Upper lobe of left lung (tissue), 6 donors: ENCODE results near the gene DUSP8. TPM values are rescaled to one million over a fixed set of nuclear protein-coding genes. Genes with fewer than 3 reads are reported as not detected.

Source experiments
- ATAC-seq, 2 donors: fragments of 200-7000 bp; cut with Tn5 transposase; one replicate each; pipeline ENCODE4 v1.9.1; 2022; ENCODE audit warnings: mild to moderate bottlenecking in 2 of 2, moderate library complexity in 2 of 2; ENCODE audit not compliant: low FRiP score in 2 of 2
- DNase-seq, 2 donors: peaks; one replicate each; pipeline ENCODE4 v3.0.0-alpha.2; 2019 to 2020
- H3K27ac ChIP-seq, 4 donors: fragments of 200-600 bp; sonication (generic); one replicate each; pipeline ENCODE4 v1.5.1; 2016 to 2019
- H3K27me3 ChIP-seq, 4 donors: fragments of 200-600 bp; sonication (generic); one replicate each; pipeline ENCODE4 v1.5.1; 2017 to 2019
- H3K36me3 ChIP-seq, 4 donors: fragments of 200-600 bp; sonication (generic); one replicate each; pipeline ENCODE4 v1.5.1; 2016 to 2019
- H3K4me1 ChIP-seq, 4 donors: fragments of 200-600 bp; sonication (generic); one replicate each; pipeline ENCODE4 v1.5.1; 2018 to 2019
- H3K4me3 ChIP-seq, 4 donors: fragments of 200-600 bp; sonication (generic); one replicate each; pipeline ENCODE4 v1.5.1; 2017 to 2019; ENCODE audit warnings: mild to moderate bottlenecking in 2 of 4, moderate library complexity in 1 of 4
- H3K9me3 ChIP-seq, 4 donors: fragments of 200-600 bp; sonication (generic); one replicate each; pipeline ENCODE4 v1.5.1; 2018 to 2019
- CTCF ChIP-seq, 6 experiments: fragments of 450-650 bp in 4 of 6; fragments of 200-600 bp in 2 of 6; sonication (generic) in 2 of 6; IDR thresholded peaks; one replicate each; pipeline ENCODE4 v1.5.1; 2016 to 2019; ENCODE audit warnings: antibody characterized with exemption in 6 of 6
- EP300 ChIP-seq, 4 donors: sonication (generic); formaldehyde crosslinking; IDR thresholded peaks; one replicate each; pipeline ENCODE4 v1.5.1; 2017; ENCODE audit warnings: antibody characterized with exemption in 4 of 4, control low read depth in 2 of 4
- POLR2A ChIP-seq, 4 donors: fragments of 450-650 bp; IDR thresholded peaks; one replicate each; pipeline ENCODE4 v1.5.1; 2016 to 2017; ENCODE audit warnings: antibody characterized with exemption in 4 of 4, mild to moderate bottlenecking in 2 of 4
- POLR2AphosphoS5 ChIP-seq, 2 donors: sonication (generic); formaldehyde crosslinking; IDR thresholded peaks; one replicate each; pipeline ENCODE4 v1.5.1; 2017; ENCODE audit warnings: antibody characterized with exemption in 2 of 2
- WGBS, 2 donors: methylation state at CpG; one replicate each; pipeline ENCODE4 v1.1.5; 2017 to 2018; 5-methylcytosine and 5-hydroxymethylcytosine counted together
- total RNA-seq, 6 donors: library from RNA; depleted of rRNA in 4 of 6; stranded (reverse); fragments of >200 nt in 4 of 6; gene quantifications; one replicate each; pipeline versions ENCODE4 v1.1.0 to v1.2.1, GENCODE V29; 2016 to 2021
- donor health status: DM: no; HTN: no; CAD: no; lungs with moderate emphysema.
- donor health status: DM: no; HTN: yes; CAD: no; lungs with severe emphysema.

The DUSP8 gene
- total RNA-seq, 6 donors from 2014 or later, result 5.2 to 19.3 (median 13.5) TPM

GRCh38 chr11:1556278-1556902 lies 15.7 kb downstream of the DUSP8 start:
- peaks cover 0 to 20% (median 10%) of the 10 kb centered on the region in 4 donors for H3K36me3 ChIP-seq
- TF ChIP-seq EP300 (IDR thresholded peaks at IDR 0.05), result no peak
- no peak for TF ChIP-seq CTCF (IDR thresholded peaks at IDR 0.05)
- no peak for TF ChIP-seq POLR2AphosphoS5 (IDR thresholded peaks at IDR 0.05)
- TF ChIP-seq POLR2A (IDR thresholded peaks at IDR 0.05), result no peak
- no peak overlapping the region for H3K27ac ChIP-seq
- no peak overlapping the region for H3K4me3 ChIP-seq
- 62 to 83% methylated on average over 26 to 63 of the region's 63 CpGs for WGBS, 2 donors
- H3K4me1 ChIP-seq, result peaks cover 23 to 39% (median 33%) of the 10 kb centered on the region in 4 donors
- DNase-seq (peak in 1 of 2 donors; percentile 83), ATAC-seq (no peak)
- H3K27me3 ChIP-seq, result no peaks in the 10 kb centered on the region
- H3K9me3 ChIP-seq, result no peaks in the 10 kb centered on the region

GRCh38 chr11:1555713-1556153 lies 16.3 kb downstream of the DUSP8 start:
- no peak overlapping the region for H3K27ac ChIP-seq
- no peaks in the 10 kb centered on the region for H3K27me3 ChIP-seq
- DNase-seq (peak in 1 of 2 donors; percentile 60), ATAC-seq (no peak)
- TF ChIP-seq POLR2AphosphoS5 (IDR thresholded peaks at IDR 0.05) (no peak), CTCF (IDR thresholded peaks at IDR 0.05) (no peak), EP300 (IDR thresholded peaks at IDR 0.05) (no peak), POLR2A (IDR thresholded peaks at IDR 0.05) (no peak)
- H3K9me3 ChIP-seq, result no peaks in the 10 kb centered on the region
- H3K4me1 ChIP-seq, result peaks cover 23 to 39% (median 33%) of the 10 kb centered on the region in 4 donors
- WGBS, 2 donors, result 78 to 83% methylated on average over 8 to 9 of the region's 9 CpGs
- no peak overlapping the region for H3K4me3 ChIP-seq
- peaks cover 0 to 17% (median 7%) of the 10 kb centered on the region in 4 donors for H3K36me3 ChIP-seq

- no peak for ATAC-seq
- WGBS, 2 donors, result 69 to 71% methylated on average over 6 to 12 of the region's 13 CpGs
Measured at GRCh38 chr11:1554981-1555712, 16.9 kb downstream of the DUSP8 start.

GRCh38 chr11:1553808-1554594 lies 18.1 kb downstream of the DUSP8 start:
- DNase-seq, result peak; percentile 89 to 94
- Histone ChIP-seq H3K9me3 (no peaks in the 10 kb centered on the region), H3K4me1 (peaks cover 15 to 27% (median 19%) of the 10 kb centered on the region in 4 donors), H3K36me3 (peaks cover 0 to 13% (median 7%) of the 10 kb centered on the region in 4 donors), H3K27ac (peak overlapping the region in 3 of 4 donors; percentile 38 to 69 (median 67)), H3K4me3 (peak overlapping the region in 1 of 4 donors; percentile 12), H3K27me3 (no peaks in the 10 kb centered on the region)
- TF ChIP-seq POLR2AphosphoS5 (IDR thresholded peaks at IDR 0.05) (peak in 1 of 2 donors; percentile 28), POLR2A (IDR thresholded peaks at IDR 0.05) (peak in 1 of 4 donors; percentile 47), EP300 (IDR thresholded peaks at IDR 0.05) (no peak), CTCF (IDR thresholded peaks at IDR 0.05) (peak in 4 of 6 experiments; percentile 23 to 52 (median 39))
- WGBS, 2 donors, result 46 to 60% methylated on average over 16 to 20 of the region's 20 CpGs
- peak; percentile 61 to 91 for ATAC-seq

More at GRCh38 chr11:1554981-1555712, 16.9 kb downstream of the DUSP8 start:
- TF ChIP-seq POLR2A (IDR thresholded peaks at IDR 0.05) (no peak), CTCF (IDR thresholded peaks at IDR 0.05) (no peak), POLR2AphosphoS5 (IDR thresholded peaks at IDR 0.05) (no peak), EP300 (IDR thresholded peaks at IDR 0.05) (no peak)
- Histone ChIP-seq H3K36me3 (peaks cover 0 to 13% (median 7%) of the 10 kb centered on the region in 4 donors), H3K4me1 (peaks cover 22 to 39% (median 31%) of the 10 kb centered on the region in 4 donors), H3K27me3 (no peaks in the 10 kb centered on the region), H3K4me3 (no peak overlapping the region), H3K27ac (no peak overlapping the region), H3K9me3 (no peaks in the 10 kb centered on the region)
- peak in 1 of 2 donors; percentile 74 for DNase-seq
